MV-4-11 (cell line): ENCODE measurements around the gene NUMBL.
"Not testable (repeated sequence)": the region's sequence is repeated elsewhere in the genome, so short reads cannot be mapped to it uniquely, and the experiment has no call there.

Experiments
- DNase-seq: peaks from one replicate; lab custom pipeline; 2025; lab: John Stamatoyannopoulos, UW

Gene NUMBL

GRCh38 chr19:40663695-40664692, 26.5 kb downstream of the NUMBL start:
- no peak for DNase-seq

- DNase-seq: peak; percentile 76
Measured at GRCh38 chr19:40662925-40663694, 27.3 kb downstream of the NUMBL start.

- DNase-seq: no peak
Measured at GRCh38 chr19:40661616-40662015, 28.8 kb downstream of the NUMBL start.

GRCh38 chr19:40659566-40659965, 30.9 kb downstream of the NUMBL start:
- no peak for DNase-seq

- no peak for DNase-seq
Measured at GRCh38 chr19:40659116-40659515, 31.3 kb downstream of the NUMBL start.

- no peak for DNase-seq
Measured at GRCh38 chr19:40658031-40658430, 32.4 kb downstream of the NUMBL start.

- DNase-seq: not testable (repeated sequence)
Measured at GRCh38 chr19:40655684-40656083, 34.8 kb downstream of the NUMBL start.

GRCh38 chr19:40652303-40652702, 38.1 kb downstream of the NUMBL start:
- DNase-seq: not testable (repeated sequence)

- DNase-seq: no peak
Measured at GRCh38 chr19:40650749-40651305, 39.6 kb downstream of the NUMBL start.

GRCh38 chr19:40649903-40650675, 40.4 kb downstream of the NUMBL start:
- DNase-seq: not testable (repeated sequence)

- DNase-seq: no peak
Measured at GRCh38 chr19:40646743-40647254, 43.7 kb downstream of the NUMBL start.

- DNase-seq: no peak
Measured at GRCh38 chr19:40642757-40643305, 47.6 kb downstream of the NUMBL start.

GRCh38 chr19:40642051-40642706, 48.3 kb downstream of the NUMBL start:
- DNase-seq: no peak

- no peak for DNase-seq
Measured at GRCh38 chr19:40641281-40641680, 49.2 kb downstream of the NUMBL start.

GRCh38 chr19:40640744-40641143, 49.7 kb downstream of the NUMBL start:
- DNase-seq: no peak

GRCh38 chr19:40639638-40639982, 50.8 kb downstream of the NUMBL start:
- no peak for DNase-seq

GRCh38 chr19:40638327-40638726, 52.1 kb downstream of the NUMBL start:
- DNase-seq: no peak

- DNase-seq: no peak
Measured at GRCh38 chr19:40633207-40633606, 57.2 kb downstream of the NUMBL start.

GRCh38 chr19:40632311-40633036, 58.0 kb downstream of the NUMBL start:
- no peak for DNase-seq

- no peak for DNase-seq
Measured at GRCh38 chr19:40630571-40631160, 59.8 kb downstream of the NUMBL start.
